GM12873 (cell line): ENCODE data around the gene SUGCT.
A peak's percentile ranks its signal among the peaks of the same experiment; 100 is the strongest.

Experiments
- CTCF ChIP-seq: IDR thresholded peaks from 2 replicates; pipeline ENCODE4 v1.5.1; 2012; ENCODE audit warnings: low read depth, mild to moderate bottlenecking, moderate library complexity, low read length, control low read depth; ENCODE audit not compliant: insufficient read depth; ENCODE audit errors: missing control alignments

SUGCT gene

GRCh38 chr7:40186586-40186985 lies 51.8 kb downstream of the SUGCT start:
- peak; percentile 31 for TF ChIP-seq CTCF

- no peak for TF ChIP-seq CTCF
Observed at GRCh38 chr7:40192036-40192435, 57.2 kb downstream of the SUGCT start.

GRCh38 chr7:40194745-40195144 lies 59.9 kb downstream of the SUGCT start:
- no peak for TF ChIP-seq CTCF

- TF ChIP-seq CTCF: no peak
Observed at GRCh38 chr7:40197527-40197926, 62.7 kb downstream of the SUGCT start.

GRCh38 chr7:40199076-40199802 lies 64.4 kb downstream of the SUGCT start:
- TF ChIP-seq CTCF: peak; percentile 23

- TF ChIP-seq CTCF: no peak
Observed at GRCh38 chr7:40200791-40201190, 66.0 kb downstream of the SUGCT start.

- TF ChIP-seq CTCF: no peak
Observed at GRCh38 chr7:40202851-40203250, 68.0 kb downstream of the SUGCT start.
